Stimulated activated CD8-positive, alpha-beta memory T cell treated with anti-CD3 and anti-CD28 coated beads, Interleukin-15, amount 100 ng/mL, for 48 hours (primary cell): ENCODE data around the gene JARID2.
A peak's percentile ranks its signal among the peaks of the same experiment; 100 is the strongest.

Experiments
- DNase-seq, 2 donors: peaks; one replicate each; pipeline ENCODE4 v3.0.0-alpha.2; 2020; ENCODE audit warnings: low read depth in 2 of 2

Gene JARID2

GRCh38 chr6:15245361-15246216 lies at the start of gene JARID2:
Gene JARID2 (plus strand): TSS chr6:15246069. CDS start chr6:15246540, 471 bp downstream.
- DNase-seq = peak; percentile 91 to 93

- DNase-seq = no peak
Observed at GRCh38 chr6:15200087-15200486, 45.8 kb upstream of the JARID2 start.

GRCh38 chr6:15205321-15205720 lies 40.5 kb upstream of the JARID2 start:
- DNase-seq = no peak

- no peak for DNase-seq
Observed at GRCh38 chr6:15206887-15207286, 39.0 kb upstream of the JARID2 start.

- no peak for DNase-seq
Observed at GRCh38 chr6:15207923-15208322, 37.9 kb upstream of the JARID2 start.

- no peak for DNase-seq
Observed at GRCh38 chr6:15213838-15214400, 31.9 kb upstream of the JARID2 start.

GRCh38 chr6:15218401-15218800 lies 27.5 kb upstream of the JARID2 start:
- DNase-seq = no peak

GRCh38 chr6:15220062-15220461 lies 25.8 kb upstream of the JARID2 start:
- no peak for DNase-seq

GRCh38 chr6:15227827-15228318 lies 18.0 kb upstream of the JARID2 start:
- no peak for DNase-seq

- DNase-seq = no peak
Observed at GRCh38 chr6:15230827-15231226, 15.0 kb upstream of the JARID2 start.

GRCh38 chr6:15232836-15233510 lies 12.9 kb upstream of the JARID2 start:
- no peak for DNase-seq

- no peak for DNase-seq
Observed at GRCh38 chr6:15234068-15234758, 11.7 kb upstream of the JARID2 start.

GRCh38 chr6:15239616-15240364 lies 6.1 kb upstream of the JARID2 start:
- DNase-seq = no peak

- DNase-seq = no peak
Observed at GRCh38 chr6:15242503-15242902, 3.4 kb upstream of the JARID2 start.

GRCh38 chr6:15242937-15243614 lies 2.8 kb upstream of the JARID2 start:
- no peak for DNase-seq

- no peak for DNase-seq
Observed at GRCh38 chr6:15243910-15244619, 1.8 kb upstream of the JARID2 start.

GRCh38 chr6:15244620-15245360 lies 1.1 kb upstream of the JARID2 start:
- peak in 1 of 2 donors; percentile 30 for DNase-seq

GRCh38 chr6:15246217-15246665 lies 372 bp downstream of the JARID2 start:
- no peak for DNase-seq
